GM12878 (cell line): Measurements from ENCODE around the gene NOP9. TPM values are rescaled to one million over a fixed set of nuclear protein-coding genes. Genes with fewer than 3 reads are reported as not detected.

Experiments
- ATAC-seq: fragments of 200-7000 bp; cut with Tn5 transposase; 3 replicates; pipeline ENCODE4 v1.9.1; 2020; ENCODE audit warnings: mild to moderate bottlenecking, moderate library complexity
- BruUV-seq: library from RNA; stranded (reverse); fragments of 400-500 nt; replicated peaks from 2 replicates; lab custom pipeline; 2021; lab: Mats Ljungman, UMichigan
- CTCF ChIA-PET: fragments of 300-600 bp; sonication (Branson Sonifier 250); formaldehyde crosslinking; extraction: SDS; loops from one replicate; lab custom pipeline; 2021; ENCODE audit warnings: inconsistent platforms; lab: Yijun Ruan, JAX
- POLR2A ChIA-PET: fragments of 350-600 bp; formaldehyde crosslinking; extraction: SDS; loops from one replicate; lab custom pipeline; 2021; ENCODE audit warnings: inconsistent platforms; lab: Charles Lee
- RAD21 ChIA-PET: fragments of 300-600 bp; sonication (Branson Sonifier 250); formaldehyde crosslinking; loops from one replicate; lab custom pipeline; 2023; ENCODE audit warnings: antibody characterized with exemption; ENCODE audit not compliant: unreplicated experiment; lab: Charles Lee
- SMC1A ChIA-PET: fragments of 300-600 bp; sonication (Branson Sonifier 250); formaldehyde crosslinking; loops from one replicate; lab custom pipeline; 2023; ENCODE audit not compliant: unreplicated experiment, uncharacterized antibody; lab: Charles Lee
- DNase-seq: peaks from one replicate; pipeline ENCODE4 v3.0.0-alpha.2; 2011; ENCODE audit warnings: low read depth, low spot score
- FAIRE-seq: peaks from 3 replicates; lab custom pipeline; 2011; peaks lifted over from hg19 to GRCh38; lab: Jason Lieb, UNC
- H2AFZ ChIP-seq: 2 replicates; pipeline ENCODE4 v1.6.0; 2011; ENCODE audit warnings: low read depth, low read length, control low read depth; ENCODE audit not compliant: control insufficient read depth
- H3K27ac ChIP-seq: 2 replicates; pipeline ENCODE4 v1.5.1; 2011; ENCODE audit warnings: control low read depth; ENCODE audit not compliant: control insufficient read depth, insufficient read depth
- H3K27me3 ChIP-seq, 2 experiments: replicated peaks in 1 of 2; 2 replicates each; pipeline versions ENCODE4 v1.6.0 to v1.6.1; 2011; ENCODE audit warnings: low read length in 1 of 2; ENCODE audit not compliant: control insufficient read depth in 2 of 2, insufficient read depth in 2 of 2
- H3K36me3 ChIP-seq, 2 experiments: 2 replicates each; pipeline ENCODE4 v1.5.1; 2011; ENCODE audit warnings: low read length in 1 of 2; ENCODE audit not compliant: control insufficient read depth in 2 of 2, insufficient read depth in 2 of 2
- H3K4me1 ChIP-seq: 2 replicates; pipeline ENCODE4 v1.6.1; 2011; ENCODE audit warnings: mild to moderate bottlenecking, low read length, moderate library complexity, mixed read lengths; ENCODE audit not compliant: control insufficient read depth, insufficient read depth
- H3K4me2 ChIP-seq: 2 replicates; pipeline ENCODE4 v1.6.0; 2011; ENCODE audit warnings: control low read depth; ENCODE audit not compliant: control insufficient read depth, insufficient read depth
- H3K4me3 ChIP-seq: fragments of 200-600 bp; sonication (generic); 2 replicates; pipeline ENCODE4 v1.5.1; 2016
- H3K79me2 ChIP-seq: 2 replicates; pipeline ENCODE4 v1.6.0; 2011; ENCODE audit warnings: low read length; ENCODE audit not compliant: control insufficient read depth, insufficient read depth
- H3K9ac ChIP-seq: 2 replicates; pipeline ENCODE4 v1.8.0; 2011; ENCODE audit warnings: low read length, control low read depth, mixed read lengths; ENCODE audit not compliant: control insufficient read depth, insufficient read depth
- H3K9me3 ChIP-seq: replicated peaks from 3 replicates; pipeline ENCODE4 v1.5.1; 2011; ENCODE audit warnings: mild to moderate bottlenecking, low read length; ENCODE audit not compliant: control insufficient read depth, insufficient read depth
- H4K20me1 ChIP-seq: 2 replicates; pipeline ENCODE4 v1.6.0; 2011; ENCODE audit not compliant: control insufficient read depth, insufficient read depth
- BHLHE40 ChIP-seq, 2 experiments: fragments of 450-650 bp in 1 of 2; IDR thresholded peaks; 2 replicates each; pipeline ENCODE4 v1.6.1; 2011 to 2017; ENCODE audit warnings: low read depth in 2 of 2, borderline replicate concordance in 1 of 2, improper control_type of control experiment in 1 of 2, low read length in 1 of 2, mild to moderate bottlenecking in 1 of 2
- FOXK2 ChIP-seq: fragments of 450-650 bp; IDR thresholded peaks from 2 replicates; pipeline ENCODE4 v1.6.1; 2017; ENCODE audit warnings: mild to moderate bottlenecking, moderate library complexity
- GATAD2B ChIP-seq: fragments of 450-650 bp; conservative IDR thresholded peaks from 2 replicates; pipeline ENCODE4 v1.6.1; 2017; ENCODE audit warnings: low read depth, mild to moderate bottlenecking, moderate library complexity
- PAX5 ChIP-seq: IDR thresholded peaks from 2 replicates; pipeline ENCODE4 v1.6.1; 2011; ENCODE audit warnings: low read depth, low read length, borderline replicate concordance
- STAT1 ChIP-seq: fragments of 450-650 bp; conservative IDR thresholded peaks from 2 replicates; pipeline ENCODE4 v1.6.1; 2014; ENCODE audit warnings: antibody characterized with exemption, mild to moderate bottlenecking
- TARDBP ChIP-seq: IDR thresholded peaks from 2 replicates; pipeline ENCODE4 v1.6.1; 2016; ENCODE audit warnings: borderline replicate concordance
- TCF3 ChIP-seq: IDR thresholded peaks from 2 replicates; pipeline ENCODE4 v1.6.1; 2012; ENCODE audit warnings: low read depth, mild to moderate bottlenecking, low read length, borderline replicate concordance; ENCODE audit not compliant: insufficient read depth
- TCF7 ChIP-seq: IDR thresholded peaks from 2 replicates; pipeline ENCODE4 v1.6.1; 2014; ENCODE audit warnings: antibody characterized with exemption, borderline replicate concordance
- ZBED1 ChIP-seq: IDR thresholded peaks from 2 replicates; pipeline ENCODE4 v1.6.1; 2016; ENCODE audit warnings: borderline replicate concordance
- WGBS: methylation state at CpG from one replicate; pipeline ENCODE4 v1.1.6; 2016; ENCODE audit warnings: low lambda C conversion rate; ENCODE audit not compliant: insufficient replicate concordance, insufficient coverage; ENCODE audit errors: missing lambda C conversion rate; 5-methylcytosine and 5-hydroxymethylcytosine counted together
- in situ Hi-C: fragments of 300-500 bp; cut with MboI; formaldehyde crosslinking; loops from 9 replicates; pipeline ENCODE4 v1.14.3; 2018; ENCODE audit warnings: mixed read lengths
- intact Hi-C: fragments of 100-400 bp; cut with micrococcal nuclease; formaldehyde crosslinking; loops from one replicate; pipeline ENCODE4 v1.14.2; 2022; ENCODE audit not compliant: unreplicated experiment
- polyA plus RNA-seq, 11 experiments: library from polyadenylated mRNA; depleted of rRNA in 4 of 11; unstranded in 6 of 11; stranded (reverse) in 5 of 11; fragments of >200 nt; fragmentation: Nextera tagmentation in 4 of 11; fragmentation: Illumina TruSeq in 1 of 11; extraction: Ambion mirVana in 4 of 11; extraction: Trizol in 1 of 11; gene quantifications; 1 replicate in 1 of 11; 2 replicates in 10 of 11; pipeline versions ENCODE4 v1.2.1 to v1.2.3, GENCODE V29; 2011 to 2016; ENCODE audit warnings: inconsistent platforms in 2 of 11, missing spikeins in 2 of 11, low read depth in 1 of 11
- total RNA-seq, 4 experiments: library from RNA; depleted of rRNA in 3 of 4; stranded (reverse); fragments of >200 nt in 3 of 4; fragmentation: Illumina TruSeq in 1 of 4; extraction: Trizol in 1 of 4; gene quantifications; 2 replicates each; pipeline versions ENCODE4 v1.2.1 to v1.2.3, GENCODE V29; 2013 to 2021
- TF ChIP-seq, protein P1 (sequence below): fragments of 450-650 bp; IDR thresholded peaks from 2 replicates; pipeline ENCODE4 v1.6.1; 2017; ENCODE audit warnings: low read depth, mild to moderate bottlenecking, moderate library complexity
- TF ChIP-seq, protein P2 (sequence below): fragments of 450-650 bp; IDR thresholded peaks from 2 replicates; pipeline ENCODE4 v1.6.1; 2017; ENCODE audit warnings: mild to moderate bottlenecking, moderate library complexity
- TF ChIP-seq, protein P3 (sequence below): IDR thresholded peaks from 2 replicates; pipeline ENCODE4 v1.6.1; 2012; ENCODE audit warnings: mild to moderate bottlenecking, low read depth, low read length

The NOP9 gene
- total and polyA plus RNA-seq, 10 of the 15 experiments (the other 5 are each of a cell fraction or from before 2014, with no cell fraction given) = 2.4 to 43.9 (median 20.3) TPM

DNA sequence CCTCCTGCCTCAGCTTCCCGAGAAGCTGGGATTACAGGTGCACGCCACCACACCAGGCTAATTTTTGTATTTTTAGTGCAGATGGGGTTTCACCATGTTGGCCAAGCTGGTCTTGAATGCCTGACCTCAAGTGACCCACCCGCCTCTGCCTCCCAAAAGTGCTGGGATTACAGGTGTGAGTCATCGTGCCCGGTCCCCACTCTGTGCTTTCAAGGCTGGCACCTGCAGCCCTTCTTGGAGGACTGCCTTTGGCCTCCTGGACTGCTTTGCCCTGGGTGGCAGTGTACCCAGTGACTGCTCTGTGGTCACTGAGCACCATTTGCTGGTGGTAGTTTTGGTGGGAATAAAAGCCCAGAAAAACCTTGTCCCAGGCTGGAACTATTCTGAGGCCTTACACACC lies 12.7 kb upstream of the NOP9 start:
- H3K4me3 ChIP-seq = no peak overlapping the region
- DNase-seq = no peak
- 84% methylated on average over 5 of the region's 5 CpGs for WGBS
- in situ Hi-C loops (no loop called here), intact Hi-C loops (no loop called here)
- ChIA-PET POLR2A (interaction anchor here (0.8 to 1.3 kb wide), 3 partner anchors 10 to 45 kb away, joined by 3 read pairs; partner anchors contain the start of gene TINF2), RAD21 (no interaction called here), CTCF (no interaction called here), SMC1A (interaction anchor here (1.2 kb wide), 1 partner anchor 10 kb away, joined by 4 read pairs; no protein-coding TSS in a partner anchor)
- no peaks in the 10 kb centered on the region for H3K79me2 ChIP-seq
- no peaks in the 10 kb centered on the region for H3K27me3 ChIP-seq
- H3K9me3 ChIP-seq = no peaks in the 10 kb centered on the region
- H3K27ac ChIP-seq = no peak overlapping the region
- no peak overlapping the region for H3K4me2 ChIP-seq
- no peak for ATAC-seq
- H3K4me1 ChIP-seq = peaks cover 11% of the 10 kb centered on the region
- H2AFZ ChIP-seq = no peak overlapping the region
- no peak for FAIRE-seq
- peaks cover 8 to 11% of the 10 kb centered on the region in 2 experiments for H3K36me3 ChIP-seq
- no TSS peak for BruUV-seq
- no peak overlapping the region for H3K9ac ChIP-seq
- H4K20me1 ChIP-seq = no peaks in the 10 kb centered on the region
- TF ChIP-seq BHLHE40 (IDR thresholded peaks at IDR 0.05; ENCODE audit: borderline replicate concordance in 1 of 2, low read depth in 2 of 2, low read length in 1 of 2) (no peak), GATAD2B (no peak), PAX5 (no peak), FOXK2 (no peak), TCF7 (no peak), TARDBP (no peak), ZBED1 (no peak), TCF3 (no peak), STAT1 (no peak)
- TF ChIP-seq, protein P1, sequence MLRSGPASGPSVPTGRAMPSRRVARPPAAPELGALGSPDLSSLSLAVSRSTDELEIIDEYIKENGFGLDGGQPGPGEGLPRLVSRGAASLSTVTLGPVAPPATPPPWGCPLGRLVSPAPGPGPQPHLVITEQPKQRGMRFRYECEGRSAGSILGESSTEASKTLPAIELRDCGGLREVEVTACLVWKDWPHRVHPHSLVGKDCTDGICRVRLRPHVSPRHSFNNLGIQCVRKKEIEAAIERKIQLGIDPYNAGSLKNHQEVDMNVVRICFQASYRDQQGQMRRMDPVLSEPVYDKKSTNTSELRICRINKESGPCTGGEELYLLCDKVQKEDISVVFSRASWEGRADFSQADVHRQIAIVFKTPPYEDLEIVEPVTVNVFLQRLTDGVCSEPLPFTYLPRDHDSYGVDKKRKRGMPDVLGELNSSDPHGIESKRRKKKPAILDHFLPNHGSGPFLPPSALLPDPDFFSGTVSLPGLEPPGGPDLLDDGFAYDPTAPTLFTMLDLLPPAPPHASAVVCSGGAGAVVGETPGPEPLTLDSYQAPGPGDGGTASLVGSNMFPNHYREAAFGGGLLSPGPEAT = no peak
- TF ChIP-seq, protein P2, sequence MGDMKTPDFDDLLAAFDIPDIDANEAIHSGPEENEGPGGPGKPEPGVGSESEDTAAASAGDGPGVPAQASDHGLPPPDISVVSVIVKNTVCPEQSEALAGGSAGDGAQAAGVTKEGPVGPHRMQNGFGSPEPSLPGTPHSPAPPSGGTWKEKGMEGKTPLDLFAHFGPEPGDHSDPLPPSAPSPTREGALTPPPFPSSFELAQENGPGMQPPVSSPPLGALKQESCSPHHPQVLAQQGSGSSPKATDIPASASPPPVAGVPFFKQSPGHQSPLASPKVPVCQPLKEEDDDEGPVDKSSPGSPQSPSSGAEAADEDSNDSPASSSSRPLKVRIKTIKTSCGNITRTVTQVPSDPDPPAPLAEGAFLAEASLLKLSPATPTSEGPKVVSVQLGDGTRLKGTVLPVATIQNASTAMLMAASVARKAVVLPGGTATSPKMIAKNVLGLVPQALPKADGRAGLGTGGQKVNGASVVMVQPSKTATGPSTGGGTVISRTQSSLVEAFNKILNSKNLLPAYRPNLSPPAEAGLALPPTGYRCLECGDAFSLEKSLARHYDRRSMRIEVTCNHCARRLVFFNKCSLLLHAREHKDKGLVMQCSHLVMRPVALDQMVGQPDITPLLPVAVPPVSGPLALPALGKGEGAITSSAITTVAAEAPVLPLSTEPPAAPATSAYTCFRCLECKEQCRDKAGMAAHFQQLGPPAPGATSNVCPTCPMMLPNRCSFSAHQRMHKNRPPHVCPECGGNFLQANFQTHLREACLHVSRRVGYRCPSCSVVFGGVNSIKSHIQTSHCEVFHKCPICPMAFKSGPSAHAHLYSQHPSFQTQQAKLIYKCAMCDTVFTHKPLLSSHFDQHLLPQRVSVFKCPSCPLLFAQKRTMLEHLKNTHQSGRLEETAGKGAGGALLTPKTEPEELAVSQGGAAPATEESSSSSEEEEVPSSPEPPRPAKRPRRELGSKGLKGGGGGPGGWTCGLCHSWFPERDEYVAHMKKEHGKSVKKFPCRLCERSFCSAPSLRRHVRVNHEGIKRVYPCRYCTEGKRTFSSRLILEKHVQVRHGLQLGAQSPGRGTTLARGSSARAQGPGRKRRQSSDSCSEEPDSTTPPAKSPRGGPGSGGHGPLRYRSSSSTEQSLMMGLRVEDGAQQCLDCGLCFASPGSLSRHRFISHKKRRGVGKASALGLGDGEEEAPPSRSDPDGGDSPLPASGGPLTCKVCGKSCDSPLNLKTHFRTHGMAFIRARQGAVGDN = no peak
- TF ChIP-seq, protein P3, sequence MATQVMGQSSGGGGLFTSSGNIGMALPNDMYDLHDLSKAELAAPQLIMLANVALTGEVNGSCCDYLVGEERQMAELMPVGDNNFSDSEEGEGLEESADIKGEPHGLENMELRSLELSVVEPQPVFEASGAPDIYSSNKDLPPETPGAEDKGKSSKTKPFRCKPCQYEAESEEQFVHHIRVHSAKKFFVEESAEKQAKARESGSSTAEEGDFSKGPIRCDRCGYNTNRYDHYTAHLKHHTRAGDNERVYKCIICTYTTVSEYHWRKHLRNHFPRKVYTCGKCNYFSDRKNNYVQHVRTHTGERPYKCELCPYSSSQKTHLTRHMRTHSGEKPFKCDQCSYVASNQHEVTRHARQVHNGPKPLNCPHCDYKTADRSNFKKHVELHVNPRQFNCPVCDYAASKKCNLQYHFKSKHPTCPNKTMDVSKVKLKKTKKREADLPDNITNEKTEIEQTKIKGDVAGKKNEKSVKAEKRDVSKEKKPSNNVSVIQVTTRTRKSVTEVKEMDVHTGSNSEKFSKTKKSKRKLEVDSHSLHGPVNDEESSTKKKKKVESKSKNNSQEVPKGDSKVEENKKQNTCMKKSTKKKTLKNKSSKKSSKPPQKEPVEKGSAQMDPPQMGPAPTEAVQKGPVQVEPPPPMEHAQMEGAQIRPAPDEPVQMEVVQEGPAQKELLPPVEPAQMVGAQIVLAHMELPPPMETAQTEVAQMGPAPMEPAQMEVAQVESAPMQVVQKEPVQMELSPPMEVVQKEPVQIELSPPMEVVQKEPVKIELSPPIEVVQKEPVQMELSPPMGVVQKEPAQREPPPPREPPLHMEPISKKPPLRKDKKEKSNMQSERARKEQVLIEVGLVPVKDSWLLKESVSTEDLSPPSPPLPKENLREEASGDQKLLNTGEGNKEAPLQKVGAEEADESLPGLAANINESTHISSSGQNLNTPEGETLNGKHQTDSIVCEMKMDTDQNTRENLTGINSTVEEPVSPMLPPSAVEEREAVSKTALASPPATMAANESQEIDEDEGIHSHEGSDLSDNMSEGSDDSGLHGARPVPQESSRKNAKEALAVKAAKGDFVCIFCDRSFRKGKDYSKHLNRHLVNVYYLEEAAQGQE = no peak
